NCI-H1694 treated with DMSO at 0.1 percent for 48 hours (cell line): ENCODE measurements around the gene TGFBR2.

Source experiments
- DNase-seq: peaks from one replicate; lab custom pipeline; 2025; lab: John Stamatoyannopoulos, UW

TGFBR2 gene

GRCh38 chr3:30602946-30603345 is 3.5 kb upstream of the TGFBR2 start:
- no peak for DNase-seq

DNA sequence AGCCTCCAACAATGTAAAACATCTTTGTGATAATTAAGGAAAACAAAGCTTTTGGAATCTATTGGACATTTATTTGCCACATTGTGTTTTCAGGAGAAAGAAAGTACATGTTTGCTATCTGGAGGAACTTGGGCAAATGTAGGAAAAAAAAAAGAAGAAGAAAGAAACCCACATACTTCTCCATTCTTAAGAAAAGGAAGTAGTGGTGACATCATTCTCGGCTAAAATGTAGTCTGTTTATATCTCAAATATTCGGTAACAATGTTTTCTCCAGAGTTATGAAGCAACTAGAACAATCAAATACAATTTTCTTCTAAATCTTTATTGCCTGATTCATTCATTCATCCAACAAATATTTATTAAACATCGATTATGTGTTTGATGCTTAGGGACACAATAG is 2.3 kb upstream of the TGFBR2 start:
- no peak for DNase-seq

DNA sequence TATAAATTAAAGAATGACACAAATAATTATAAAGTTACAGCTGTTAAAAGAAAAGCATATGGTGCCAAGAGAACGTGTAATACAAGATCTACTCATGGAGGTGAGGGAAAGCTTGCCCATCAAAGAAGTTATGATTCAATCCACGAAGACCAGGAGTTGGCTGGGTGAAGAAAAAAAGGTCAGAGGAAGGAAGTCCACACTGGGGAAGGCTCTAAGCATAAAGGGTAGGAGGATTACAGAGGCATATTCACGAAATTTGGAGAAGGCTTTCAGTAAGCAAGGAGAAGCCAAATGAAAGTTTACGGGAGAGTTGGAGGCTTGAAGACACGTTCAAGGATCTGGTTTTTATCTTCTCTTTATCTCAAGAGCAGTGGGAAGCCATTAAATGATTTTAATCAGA is 1.8 kb upstream of the TGFBR2 start:
- DNase-seq: no peak

DNA sequence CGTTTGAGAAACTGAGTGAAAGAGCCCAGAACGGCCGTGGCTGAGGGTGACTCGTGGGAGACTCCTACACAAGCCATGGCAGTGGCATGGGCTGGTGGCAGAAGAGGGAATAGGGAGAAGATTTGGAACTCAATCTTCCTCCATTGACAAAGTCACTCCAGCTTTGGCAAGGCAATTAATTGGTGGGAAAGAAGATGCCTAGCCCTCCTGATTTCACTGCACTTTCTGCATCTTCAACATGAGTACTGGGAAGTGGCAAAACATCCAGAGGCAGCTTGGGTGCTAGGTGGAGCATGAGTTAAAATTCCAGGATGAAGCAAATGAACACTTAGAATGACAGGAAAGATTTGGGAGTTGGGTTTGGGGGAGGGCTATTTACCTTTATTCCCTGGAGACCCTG is 1.4 kb upstream of the TGFBR2 start:
- no peak for DNase-seq

DNA sequence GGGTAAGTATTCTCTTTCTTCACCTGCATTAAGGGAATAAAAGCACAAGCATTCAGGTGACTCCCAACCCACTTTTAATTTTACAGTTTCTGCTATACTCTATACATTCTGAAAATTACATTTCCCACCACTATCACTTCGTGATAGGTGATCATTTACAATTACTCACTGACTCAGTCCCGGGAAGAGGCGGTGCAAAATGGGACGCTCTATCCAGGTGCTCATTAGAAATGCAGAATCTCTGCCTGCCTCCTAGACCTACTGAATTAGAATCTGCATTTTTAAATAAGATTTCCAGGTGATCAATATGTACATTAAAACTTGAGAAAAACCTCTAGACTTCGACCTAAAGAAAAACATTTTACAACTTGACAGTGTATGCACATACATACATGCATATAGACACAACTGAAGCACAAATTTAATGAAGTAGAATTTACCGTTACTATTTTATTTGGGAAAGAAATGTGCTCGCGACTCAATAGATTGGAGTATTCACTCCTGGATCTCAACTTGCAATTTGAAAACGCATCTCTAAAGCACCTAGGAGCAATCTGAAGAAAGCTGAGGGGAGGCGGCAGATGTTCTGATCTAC is 598 bp upstream of the TGFBR2 start:
- no peak for DNase-seq

GRCh38 chr3:30607032-30607833 is 832 bp downstream of the TGFBR2 start:
- no peak for DNase-seq

GRCh38 chr3:30608598-30608947 is 2.2 kb downstream of the TGFBR2 start:
- no peak for DNase-seq

DNA sequence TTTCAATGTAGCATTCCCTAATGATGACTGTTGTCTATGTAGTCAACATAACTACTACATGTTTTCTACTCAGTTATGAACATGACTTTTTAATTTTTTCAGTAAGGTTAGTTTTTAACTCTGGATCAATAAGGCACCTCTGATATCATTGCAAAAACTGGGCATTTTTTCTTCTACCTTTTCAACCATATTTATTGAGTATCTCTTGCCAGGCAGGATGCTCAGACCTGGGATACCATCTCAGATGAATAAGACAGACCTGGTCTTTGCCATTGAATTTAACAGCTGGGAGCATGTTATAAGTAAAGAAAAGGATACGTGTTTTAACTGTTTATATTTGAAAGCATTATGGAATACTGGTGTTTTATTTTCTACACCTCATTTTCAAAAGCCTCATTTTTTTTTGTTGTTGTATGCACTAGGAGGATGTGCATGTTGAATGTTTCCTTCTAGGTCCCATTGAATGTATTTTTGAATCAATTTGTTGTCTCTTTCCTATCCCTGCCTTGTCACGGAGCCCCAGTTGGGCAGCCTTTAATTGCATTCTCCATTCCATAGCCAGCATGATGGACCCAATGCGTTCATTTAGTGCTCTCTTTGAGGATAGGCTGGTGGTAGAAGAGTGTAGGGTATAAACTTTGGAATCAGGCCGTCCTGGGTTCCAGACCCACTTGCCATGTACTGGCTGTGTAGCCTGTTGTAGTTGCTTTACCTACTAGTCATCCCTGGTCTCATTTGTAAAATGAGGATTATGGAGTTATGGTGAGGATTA is 3.7 kb downstream of the TGFBR2 start:
- DNase-seq: no peak

DNA sequence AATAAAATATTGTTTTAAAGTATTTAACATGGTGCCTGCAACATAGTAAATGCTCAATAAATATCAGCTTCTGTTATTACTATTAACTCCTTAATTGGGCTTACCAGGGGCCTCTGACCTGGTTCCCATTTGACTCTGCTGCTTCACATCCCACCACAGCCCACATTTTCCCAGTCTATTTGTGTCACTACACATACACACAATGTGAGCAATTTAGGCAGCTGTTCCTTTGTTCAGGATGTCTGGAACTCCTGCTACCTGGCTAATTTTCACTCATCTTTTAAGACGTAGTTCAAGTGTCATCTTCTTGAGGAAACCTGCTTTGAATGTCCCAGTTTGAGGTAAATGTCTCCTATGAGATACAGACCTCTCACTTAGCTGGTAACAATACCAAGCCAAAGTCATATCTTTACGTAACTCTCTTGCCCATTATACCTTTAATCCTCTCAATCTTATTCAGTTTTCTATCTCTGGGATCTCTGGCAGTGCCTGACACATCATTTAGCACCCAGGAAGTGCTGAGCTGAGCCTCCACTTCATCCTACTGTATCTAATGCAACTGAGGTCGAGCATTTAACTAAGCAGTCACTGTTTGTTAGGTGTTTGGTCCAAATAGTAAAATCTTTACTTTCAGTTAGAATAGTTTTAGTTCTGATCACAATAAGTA is 4.4 kb downstream of the TGFBR2 start:
- no peak for DNase-seq

DNA sequence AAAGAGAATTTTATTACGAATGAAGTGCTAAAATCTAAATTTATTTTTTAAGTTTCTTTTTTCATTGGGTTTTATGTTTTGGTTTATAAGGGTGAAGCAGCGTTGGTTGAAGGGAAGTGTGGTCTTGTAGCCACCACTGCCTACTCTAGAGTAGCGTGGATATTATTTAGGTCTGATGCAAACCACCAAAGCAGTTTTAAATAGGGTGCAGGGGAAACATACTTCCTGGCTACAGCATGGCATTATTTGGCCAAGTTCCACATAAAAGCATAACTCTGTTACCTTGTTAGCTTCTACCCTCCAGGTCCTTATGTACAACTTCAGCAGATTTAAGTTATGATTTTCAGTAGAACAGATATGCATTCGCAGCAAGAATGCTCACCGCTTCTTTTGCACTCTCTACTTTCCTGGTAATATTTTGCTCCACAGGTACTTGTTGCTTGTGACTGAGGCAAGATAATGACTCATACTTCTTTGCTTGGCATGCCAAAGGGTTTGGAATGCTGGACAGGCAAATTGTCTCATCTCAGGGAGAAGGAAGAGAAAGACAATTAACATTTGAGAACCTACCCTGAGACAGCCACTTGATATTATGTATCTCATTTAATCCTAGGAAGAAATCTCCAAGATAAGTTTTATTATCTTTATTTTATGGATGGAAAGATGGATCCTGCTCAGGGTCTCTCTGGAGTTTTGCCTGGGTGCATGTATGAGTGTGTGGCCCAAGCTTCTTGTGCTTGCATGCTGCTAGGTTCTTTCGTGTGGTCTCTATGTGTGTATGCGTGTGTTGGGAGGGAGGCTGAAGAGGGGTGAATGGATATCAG is 5.4 kb downstream of the TGFBR2 start:
- DNase-seq: no peak

DNA sequence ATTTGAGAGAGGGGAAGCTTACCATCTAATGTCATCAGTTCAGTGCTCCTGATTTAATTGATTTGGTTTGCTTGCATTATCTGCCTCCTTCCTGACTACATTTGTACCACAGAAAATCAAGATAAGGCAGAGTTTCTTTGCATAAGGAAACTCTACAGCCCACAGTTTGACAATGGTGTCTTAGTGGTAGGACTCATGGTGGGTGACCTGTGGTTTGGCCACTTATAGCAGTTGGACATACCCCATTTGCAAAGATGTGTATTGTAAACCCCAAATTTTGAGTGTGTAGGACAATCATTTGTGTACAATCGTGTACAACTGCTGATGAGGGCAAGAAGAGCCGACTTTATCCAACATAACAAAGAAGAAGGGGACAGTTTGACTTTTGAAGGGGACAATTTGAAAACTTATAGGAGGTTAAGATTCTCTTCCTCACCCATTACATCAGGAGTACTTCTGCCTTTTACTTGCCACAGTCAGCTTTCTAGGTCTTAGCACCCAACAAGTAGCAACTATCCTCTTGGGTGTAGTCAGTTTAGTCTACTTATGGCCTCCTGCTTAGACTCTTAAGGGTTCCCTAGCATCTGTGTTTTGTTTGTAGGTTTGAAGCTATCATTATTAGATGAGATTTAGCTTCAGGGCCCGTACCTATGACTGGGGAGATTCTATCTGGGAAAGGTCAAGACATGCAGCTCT is 6.2 kb downstream of the TGFBR2 start:
- no peak for DNase-seq

GRCh38 chr3:30613133-30613825 is 6.9 kb downstream of the TGFBR2 start:
- DNase-seq: no peak

GRCh38 chr3:30614373-30614772 is 8.0 kb downstream of the TGFBR2 start:
- DNase-seq: no peak

DNA sequence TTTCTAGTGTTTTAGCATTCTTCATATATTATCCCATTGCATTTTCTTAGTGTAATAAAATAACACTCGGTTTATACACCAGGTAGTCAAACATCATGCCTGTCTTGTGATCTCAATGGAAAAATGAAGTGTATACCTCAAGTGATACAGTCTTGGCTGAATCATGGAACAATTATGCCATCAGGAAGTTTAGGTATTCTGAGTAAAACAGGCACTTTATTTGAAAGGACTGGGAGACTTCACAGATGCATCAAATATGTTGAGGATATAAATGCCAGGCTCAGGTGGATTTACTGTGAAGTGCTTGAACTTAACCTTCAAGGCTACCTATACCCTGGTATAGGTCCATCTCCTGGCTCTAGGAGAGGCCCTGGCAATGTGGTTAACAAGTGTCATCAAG is 8.5 kb downstream of the TGFBR2 start:
- no peak for DNase-seq

DNA sequence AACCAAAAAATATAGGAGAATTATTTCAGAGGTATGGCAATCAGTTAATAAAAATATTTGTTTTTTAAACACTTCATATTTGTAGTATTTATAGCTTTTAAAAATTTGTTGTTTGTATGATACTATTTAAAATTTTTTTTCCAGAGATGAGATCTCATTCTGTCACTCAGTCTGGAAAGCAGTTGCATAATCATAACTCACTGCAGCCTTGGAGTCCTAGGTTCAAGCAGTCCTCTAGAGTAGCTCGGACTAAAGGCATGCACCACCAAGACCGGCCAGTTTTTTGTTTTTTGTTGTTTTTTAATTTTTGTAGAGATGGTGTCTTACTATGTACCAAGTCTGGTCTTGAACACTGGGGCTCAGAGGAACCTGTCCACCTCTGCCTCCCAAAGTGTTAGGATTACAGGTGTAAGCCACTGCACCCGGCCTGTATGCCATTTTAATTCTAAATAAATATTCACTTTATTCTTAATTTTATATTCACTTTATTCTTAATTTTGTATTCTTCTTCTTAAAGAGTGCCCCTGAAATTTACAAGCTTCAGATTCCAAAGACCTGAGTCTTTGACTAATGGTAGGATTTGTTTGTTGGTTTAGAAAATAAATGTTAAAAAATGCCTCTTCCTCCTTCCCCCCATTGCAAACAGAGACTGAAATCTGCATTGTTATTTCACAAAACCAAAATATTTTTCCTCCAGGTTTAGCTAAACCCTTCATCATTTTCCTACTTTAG is 9.4 kb downstream of the TGFBR2 start:
- DNase-seq: no peak

DNA sequence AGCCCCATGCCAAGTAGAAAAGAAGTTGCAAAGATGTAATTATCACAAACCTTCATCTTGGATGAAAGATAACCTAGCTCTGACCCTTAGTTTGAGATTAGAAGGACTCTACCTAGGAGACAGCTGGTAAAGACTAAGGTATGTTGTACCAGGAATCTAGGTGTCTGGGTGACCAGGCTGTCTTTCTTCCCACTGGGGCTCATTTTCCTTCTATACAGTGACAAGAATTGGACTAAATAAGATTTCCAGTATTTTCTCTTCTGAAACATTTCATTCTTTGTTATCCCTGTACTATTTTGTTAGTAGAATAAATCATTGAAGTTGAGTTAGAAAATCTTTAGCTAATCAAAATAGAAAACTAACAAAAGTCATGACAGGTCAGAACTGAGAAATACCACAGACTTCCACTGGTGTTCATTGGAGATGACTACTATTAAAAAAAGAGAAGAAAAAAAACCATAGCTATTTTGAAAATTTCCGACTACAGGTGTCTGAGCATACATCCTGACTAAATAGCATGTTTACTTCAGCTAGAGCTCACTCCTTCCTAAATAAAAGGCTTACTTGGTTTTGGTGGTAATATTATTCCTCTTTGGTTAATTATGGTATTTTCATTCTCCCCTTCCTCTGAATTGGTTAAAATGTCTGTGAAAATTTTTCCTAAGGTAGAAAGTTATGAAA is 10.1 kb downstream of the TGFBR2 start:
- no peak for DNase-seq

- DNase-seq: no peak
Measured at GRCh38 chr3:30617069-30617468, 10.7 kb downstream of the TGFBR2 start.

DNA sequence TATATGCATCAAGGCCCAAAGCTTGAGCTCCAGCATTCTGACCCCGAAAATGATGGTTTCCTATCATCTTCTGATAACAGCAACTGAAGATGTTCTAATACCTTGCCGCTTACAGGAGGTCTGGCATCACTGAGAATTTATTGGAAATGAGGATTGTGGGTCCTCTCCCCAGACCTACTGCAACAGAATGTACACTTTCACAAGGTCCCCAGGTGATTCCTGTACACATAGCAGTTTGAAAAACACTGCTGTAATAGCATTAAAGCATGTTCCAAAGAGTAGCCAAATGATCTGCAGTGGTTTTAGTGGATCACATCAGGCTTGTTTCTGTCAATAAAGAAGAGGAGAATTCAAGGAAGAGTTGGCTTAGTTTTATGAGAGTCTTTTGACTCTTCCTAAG is 11.3 kb downstream of the TGFBR2 start:
- no peak for DNase-seq

GRCh38 chr3:30618526-30618925 is 12.1 kb downstream of the TGFBR2 start:
- no peak for DNase-seq
